Naive thymus-derived CD4-positive, alpha-beta T cell (primary cell): ENCODE data around the gene AHNAK. TPM values are rescaled to one million over a fixed set of nuclear protein-coding genes. Genes with fewer than 3 reads are reported as not detected.
A peak's percentile ranks its signal among the peaks of the same experiment; 100 is the strongest.

Experiments
- ATAC-seq: fragments of 150-1000 bp; cut with Tn5 transposase; 2 replicates; pipeline ENCODE4 v1.10.0; 2021; ENCODE audit warnings: mild to moderate bottlenecking, moderate library complexity
- CTCF ChIA-PET: fragments of 350-600 bp; sonication (Branson Sonifier 250); formaldehyde crosslinking; loops from one replicate; lab custom pipeline; 2021; ENCODE audit warnings: antibody characterized with exemption; lab: Charles Lee
- POLR2A ChIA-PET: fragments of 350-600 bp; sonication (Branson Sonifier 250); formaldehyde crosslinking; loops from one replicate; lab custom pipeline; 2021; ENCODE audit warnings: antibody characterized with exemption, inconsistent platforms; lab: Charles Lee
- DNase-seq, 9 donors: peaks; one replicate each; pipeline versions ENCODE4 v3.0.0 to v3.0.0-alpha.2; 2020 to 2022; ENCODE audit warnings: mixed read lengths in 1 of 9
- H3K27ac ChIP-seq: one replicate; pipeline ENCODE4 v1.7.0; 2013; ENCODE audit warnings: mild to moderate bottlenecking, low read depth, low read length, moderate library complexity
- H3K27me3 ChIP-seq, 2 donors: one replicate each; pipeline ENCODE4 v1.7.0; 2013; ENCODE audit warnings: low read length in 2 of 2, mild to moderate bottlenecking in 2 of 2, moderate library complexity in 2 of 2; ENCODE audit not compliant: control insufficient read depth in 2 of 2, insufficient read depth in 2 of 2
- H3K36me3 ChIP-seq, 3 experiments: 1 replicate in 2 of 3; 2 replicates in 1 of 3; pipeline ENCODE4 v1.7.0; 2013; ENCODE audit warnings: low read length in 3 of 3, mild to moderate bottlenecking in 3 of 3, moderate library complexity in 1 of 3; ENCODE audit not compliant: insufficient read depth in 3 of 3, control insufficient read depth in 2 of 3
- H3K4me1 ChIP-seq, 2 donors: one replicate each; pipeline ENCODE4 v1.7.0; 2013; ENCODE audit warnings: low read length in 2 of 2, mild to moderate bottlenecking in 2 of 2, moderate library complexity in 1 of 2; ENCODE audit not compliant: control insufficient read depth in 2 of 2, insufficient read depth in 2 of 2
- H3K4me3 ChIP-seq: 2 replicates; pipeline ENCODE4 v1.7.0; 2013; ENCODE audit warnings: mild to moderate bottlenecking, low read length
- H3K9me3 ChIP-seq, 3 experiments: 1 replicate in 2 of 3; 2 replicates in 1 of 3; pipeline ENCODE4 v1.7.0; 2013; ENCODE audit warnings: low read length in 3 of 3; ENCODE audit not compliant: control insufficient read depth in 2 of 3
- H3K27ac Mint-ChIP-seq, 9 donors: one replicate each; pipeline ENCODE4 v1.8.0; 2020 to 2022; ENCODE audit warnings: mixed read lengths in 9 of 9, mild to moderate bottlenecking in 8 of 9, moderate library complexity in 5 of 9, inconsistent platforms in 2 of 9
- H3K27me3 Mint-ChIP-seq, 5 donors: one replicate each; pipeline ENCODE4 v1.8.0; 2021 to 2022; ENCODE audit warnings: mixed read lengths in 5 of 5, mild to moderate bottlenecking in 1 of 5
- H3K36me3 Mint-ChIP-seq, 5 donors: one replicate each; pipeline ENCODE4 v1.8.0; 2020 to 2022; ENCODE audit warnings: mixed read lengths in 5 of 5, mild to moderate bottlenecking in 3 of 5, inconsistent platforms in 1 of 5
- H3K4me1 Mint-ChIP-seq, 7 donors: one replicate each; pipeline ENCODE4 v1.8.0; 2020 to 2022; ENCODE audit warnings: mixed read lengths in 7 of 7, mild to moderate bottlenecking in 3 of 7, inconsistent platforms in 1 of 7
- H3K4me3 Mint-ChIP-seq, 10 donors: one replicate each; pipeline ENCODE4 v1.8.0; 2020 to 2022; ENCODE audit warnings: mild to moderate bottlenecking in 10 of 10, mixed read lengths in 10 of 10, moderate library complexity in 6 of 10, inconsistent platforms in 2 of 10
- H3K9me3 Mint-ChIP-seq, 11 donors: one replicate each; pipeline ENCODE4 v1.8.0; 2020 to 2022; ENCODE audit warnings: mixed read lengths in 11 of 11, mild to moderate bottlenecking in 4 of 11, inconsistent platforms in 1 of 11, moderate library complexity in 1 of 11
- intact Hi-C, 2 donors: fragments of 100-400 bp; cut with micrococcal nuclease; formaldehyde crosslinking; loops; one replicate each; pipeline ENCODE4 v1.15.1; 2023
- polyA plus RNA-seq, 2 donors: library from polyadenylated mRNA; unstranded; fragments of 300-500 nt; fragmentation: Illumina TruSeq; gene quantifications; one replicate each; pipeline ENCODE4 v1.2.3, GENCODE V29; 2021
- total RNA-seq, 6 experiments: library from RNA in 5 of 6; stranded (reverse) in 5 of 6; gene quantifications; 1 replicate in 5 of 6; 2 replicates in 1 of 6; pipeline ENCODE4 v1.2.3 and lab custom pipeline; 2021 to 2026

AHNAK gene
- total and polyA plus RNA-seq, 7 experiments from 2014 or later: 6.7 to 622 (median 233) TPM

GRCh38 chr11:62539238-62539925 lies 7.2 kb downstream of the AHNAK start:
- peak in 1 of 9 donors; percentile 55 for DNase-seq
- H3K4me3 ChIP-seq: peak overlapping the region; percentile 35
- Mint-ChIP-seq H3K4me1 (peaks cover 34 to 60% (median 44%) of the 10 kb centered on the region in 7 donors), H3K9me3 (no peaks in the 10 kb centered on the region), H3K27ac (peak overlapping the region in 4 of 9 donors; percentile 49 to 65 (median 60)), H3K36me3 (peaks cover 5 to 12% (median 7%) of the 10 kb centered on the region in 5 donors), H3K4me3 (peak overlapping the region in 3 of 10 donors; percentile 33 to 39 (median 34)), H3K27me3 (no peaks in the 10 kb centered on the region)
- no peaks in the 10 kb centered on the region for H3K27me3 ChIP-seq
- POLR2A ChIA-PET: no interaction called here
- CTCF ChIA-PET: interaction anchor here (0.5 to 1.0 kb wide), 4 partner anchors 33 to 251 kb away, joined by 3 to 6 read pairs (median 4); no protein-coding TSS in a partner anchor
- peaks cover 0 to 20% (median 12%) of the 10 kb centered on the region in 3 experiments for H3K36me3 ChIP-seq
- H3K27ac ChIP-seq: no peak overlapping the region
- intact Hi-C loops: no loop called here
- ATAC-seq: no peak
- H3K4me1 ChIP-seq: peaks cover 30 to 54% of the 10 kb centered on the region in 2 donors
- H3K9me3 ChIP-seq: no peaks in the 10 kb centered on the region

GRCh38 chr11:62538470-62539237 lies 8.0 kb downstream of the AHNAK start:
- peaks cover 35 to 53% (median 39%) of the 10 kb centered on the region in 7 donors for H3K4me1 Mint-ChIP-seq
- ChIA-PET CTCF (interaction anchor here (0.6 to 0.9 kb wide), 2 partner anchors 12 to 252 kb away, joined by 3 read pairs; no protein-coding TSS in a partner anchor), POLR2A (interaction anchor here (1.4 kb wide), 1 partner anchor 12 kb away, joined by 6 read pairs; no protein-coding TSS in a partner anchor)
- Histone ChIP-seq H3K27me3 (no peaks in the 10 kb centered on the region), H3K27ac (no peak overlapping the region), H3K36me3 (peaks cover 0 to 27% (median 19%) of the 10 kb centered on the region in 3 experiments), H3K9me3 (no peaks in the 10 kb centered on the region), H3K4me3 (no peak overlapping the region), H3K4me1 (peaks cover 25 to 49% of the 10 kb centered on the region in 2 donors)
- ATAC-seq: no peak
- no peaks in the 10 kb centered on the region for H3K9me3 Mint-ChIP-seq
- no peak for DNase-seq
- peak overlapping the region in 3 of 10 donors; percentile 17 to 39 (median 34) for H3K4me3 Mint-ChIP-seq
- H3K36me3 Mint-ChIP-seq: peaks cover 5 to 16% (median 12%) of the 10 kb centered on the region in 5 donors
- peak overlapping the region in 5 of 9 donors; percentile 32 to 65 (median 55) for H3K27ac Mint-ChIP-seq
- no peaks in the 10 kb centered on the region for H3K27me3 Mint-ChIP-seq
- intact Hi-C loops: no loop called here

GRCh38 chr11:62536301-62536957 lies 10.2 kb downstream of the AHNAK start:
- Mint-ChIP-seq H3K27ac (peak overlapping the region in 2 of 9 donors; percentile 33 to 43), H3K27me3 (no peaks in the 10 kb centered on the region), H3K4me1 (peaks cover 15 to 30% (median 22%) of the 10 kb centered on the region in 7 donors), H3K4me3 (no peak overlapping the region), H3K9me3 (no peaks in the 10 kb centered on the region), H3K36me3 (peaks cover 6 to 32% (median 29%) of the 10 kb centered on the region in 5 donors)
- H3K4me3 ChIP-seq: no peak overlapping the region
- no peaks in the 10 kb centered on the region for H3K9me3 ChIP-seq
- no peaks in the 10 kb centered on the region for H3K27me3 ChIP-seq
- ATAC-seq (no peak), DNase-seq (no peak)
- H3K36me3 ChIP-seq: peaks cover 0 to 50% (median 35%) of the 10 kb centered on the region in 3 experiments
- peaks cover 13 to 33% of the 10 kb centered on the region in 2 donors for H3K4me1 ChIP-seq
- intact Hi-C loops: no loop called here
- POLR2A ChIA-PET: interaction anchor here (0.6 kb wide), 1 partner anchor 225 kb away, joined by 8 read pairs; no protein-coding TSS in a partner anchor
- H3K27ac ChIP-seq: no peak overlapping the region
- CTCF ChIA-PET: interaction anchor here (1.6 kb wide), 1 partner anchor 24 kb away, joined by 3 read pairs; no protein-coding TSS in a partner anchor

- ATAC-seq: peak; percentile 12
- H3K36me3 Mint-ChIP-seq: peaks cover 6 to 37% (median 32%) of the 10 kb centered on the region in 5 donors
- Histone ChIP-seq H3K4me3 (no peak overlapping the region), H3K36me3 (peaks cover 0 to 51% (median 41%) of the 10 kb centered on the region in 3 experiments), H3K4me1 (peaks cover 13 to 26% of the 10 kb centered on the region in 2 donors), H3K9me3 (no peaks in the 10 kb centered on the region), H3K27ac (no peak overlapping the region), H3K27me3 (no peaks in the 10 kb centered on the region)
- no peak overlapping the region for H3K4me3 Mint-ChIP-seq
- H3K27ac Mint-ChIP-seq: no peak overlapping the region
- H3K9me3 Mint-ChIP-seq: no peaks in the 10 kb centered on the region
- DNase-seq: no peak
- intact Hi-C loops: no loop called here
- ChIA-PET CTCF (no interaction called here), POLR2A (interaction anchor here (0.6 kb wide), 1 partner anchor 111 kb away, joined by 5 read pairs; no protein-coding TSS in a partner anchor)
- H3K4me1 Mint-ChIP-seq: peaks cover 8 to 24% (median 16%) of the 10 kb centered on the region in 7 donors
- no peaks in the 10 kb centered on the region for H3K27me3 Mint-ChIP-seq
Measured at GRCh38 chr11:62535802-62536201, 10.8 kb downstream of the AHNAK start.

- ATAC-seq (no peak), DNase-seq (no peak)
- intact Hi-C loops: no loop called here
- ChIA-PET CTCF (interaction anchor here (0.5 kb wide), 1 partner anchor 166 kb away, joined by 5 read pairs; no protein-coding TSS in a partner anchor), POLR2A (no interaction called here)
- H3K4me1 ChIP-seq: peaks cover 10 to 20% of the 10 kb centered on the region in 2 donors
- H3K9me3 ChIP-seq: no peaks in the 10 kb centered on the region
- H3K27me3 ChIP-seq: no peaks in the 10 kb centered on the region
- peaks cover 0 to 52% (median 45%) of the 10 kb centered on the region in 3 experiments for H3K36me3 ChIP-seq
- H3K27ac Mint-ChIP-seq: peak overlapping the region in 2 of 9 donors; percentile 63 to 84
- no peak overlapping the region for H3K27ac ChIP-seq
- peaks cover 6 to 45% (median 35%) of the 10 kb centered on the region in 5 donors for H3K36me3 Mint-ChIP-seq
- no peaks in the 10 kb centered on the region for H3K9me3 Mint-ChIP-seq
- no peak overlapping the region for H3K4me3 Mint-ChIP-seq
- peaks cover 7 to 26% (median 13%) of the 10 kb centered on the region in 7 donors for H3K4me1 Mint-ChIP-seq
- no peaks in the 10 kb centered on the region for H3K27me3 Mint-ChIP-seq
- H3K4me3 ChIP-seq: no peak overlapping the region
Measured at GRCh38 chr11:62534779-62535545, 11.6 kb downstream of the AHNAK start.
